PFSK-1 (cell line): ENCODE measurements around the gene COL23A1.

Experiments
- FOXP2 ChIP-seq: optimal IDR thresholded peaks from 2 replicates; pipeline ENCODE3; 2011; ENCODE audit warnings: borderline replicate concordance, control low read depth, inconsistent platforms; ENCODE audit not compliant: insufficient read depth; ENCODE audit errors: extremely low read length, extremely low read depth
- POLR2AphosphoS5 ChIP-seq: IDR thresholded peaks from 2 replicates; pipeline ENCODE4 v1.6.1; 2012; ENCODE audit warnings: low read depth, mild to moderate bottlenecking, control low read depth, low read length, moderate library complexity
- SIN3A ChIP-seq: IDR thresholded peaks from 2 replicates; pipeline ENCODE4 v1.6.1; 2012; ENCODE audit warnings: mild to moderate bottlenecking, low read length, moderate library complexity, borderline replicate concordance; ENCODE audit not compliant: insufficient read depth
- TAF1 ChIP-seq: IDR thresholded peaks from 2 replicates; pipeline ENCODE4 v1.6.1; 2012; ENCODE audit warnings: low read length, control low read depth, borderline replicate concordance; ENCODE audit not compliant: insufficient read depth
- TF ChIP-seq, protein P1 (sequence below), 2 experiments: IDR thresholded peaks; 2 replicates each; pipeline versions ENCODE4 v1.6.1 to v1.8.0; 2011 to 2012; ENCODE audit warnings: low read depth in 2 of 2, low read length in 2 of 2, control low read depth in 1 of 2, inconsistent platforms in 1 of 2, mild to moderate bottlenecking in 1 of 2, moderate library complexity in 1 of 2; ENCODE audit not compliant: insufficient read depth in 1 of 2

The COL23A1 gene

DNA sequence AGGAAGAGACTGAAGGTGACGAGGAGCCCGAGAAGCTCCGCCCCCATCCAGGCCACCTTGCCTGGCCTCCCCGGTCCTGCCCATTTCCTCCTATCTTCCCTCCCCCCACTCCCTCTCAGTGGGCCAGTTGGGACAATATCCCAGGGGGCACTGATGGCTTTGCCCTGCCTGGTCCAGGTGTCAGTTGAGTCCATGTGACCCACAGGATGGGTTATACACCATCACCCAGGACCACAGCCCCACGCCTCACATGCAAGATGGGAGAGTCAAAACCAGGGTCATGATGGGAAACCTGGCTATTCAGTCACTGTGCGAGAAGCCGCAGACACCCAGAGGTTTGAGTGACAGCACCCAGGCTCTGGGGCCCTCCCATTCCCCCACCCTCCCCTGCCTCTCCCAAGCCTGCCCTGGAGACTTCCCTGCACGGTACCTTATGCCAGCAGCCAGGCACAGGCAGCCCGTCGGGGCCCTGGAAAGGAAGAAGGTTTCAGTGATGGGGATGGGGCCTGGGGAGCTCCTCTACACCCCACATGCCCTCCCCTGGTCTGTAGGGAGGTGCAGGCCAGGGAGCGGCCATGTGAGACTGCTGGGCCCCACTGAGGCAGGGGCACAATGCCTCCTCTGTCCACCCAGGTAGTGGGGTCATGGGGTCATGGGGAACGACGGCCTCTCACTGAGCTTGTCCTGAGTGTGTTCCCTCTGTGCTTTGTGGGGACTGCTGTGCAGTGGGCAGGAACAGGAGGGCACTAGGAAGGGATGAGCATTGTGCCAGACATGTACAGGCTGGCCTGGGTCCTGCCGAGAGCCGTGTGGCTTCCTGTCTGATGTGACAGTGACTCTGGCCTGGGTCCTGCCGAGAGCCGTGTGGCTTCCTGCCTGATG is 351.2 kb downstream of the COL23A1 start:
- TF ChIP-seq FOXP2 (no peak), POLR2AphosphoS5 (no peak), TAF1 (no peak), SIN3A (no peak)
- TF ChIP-seq, protein P1, sequence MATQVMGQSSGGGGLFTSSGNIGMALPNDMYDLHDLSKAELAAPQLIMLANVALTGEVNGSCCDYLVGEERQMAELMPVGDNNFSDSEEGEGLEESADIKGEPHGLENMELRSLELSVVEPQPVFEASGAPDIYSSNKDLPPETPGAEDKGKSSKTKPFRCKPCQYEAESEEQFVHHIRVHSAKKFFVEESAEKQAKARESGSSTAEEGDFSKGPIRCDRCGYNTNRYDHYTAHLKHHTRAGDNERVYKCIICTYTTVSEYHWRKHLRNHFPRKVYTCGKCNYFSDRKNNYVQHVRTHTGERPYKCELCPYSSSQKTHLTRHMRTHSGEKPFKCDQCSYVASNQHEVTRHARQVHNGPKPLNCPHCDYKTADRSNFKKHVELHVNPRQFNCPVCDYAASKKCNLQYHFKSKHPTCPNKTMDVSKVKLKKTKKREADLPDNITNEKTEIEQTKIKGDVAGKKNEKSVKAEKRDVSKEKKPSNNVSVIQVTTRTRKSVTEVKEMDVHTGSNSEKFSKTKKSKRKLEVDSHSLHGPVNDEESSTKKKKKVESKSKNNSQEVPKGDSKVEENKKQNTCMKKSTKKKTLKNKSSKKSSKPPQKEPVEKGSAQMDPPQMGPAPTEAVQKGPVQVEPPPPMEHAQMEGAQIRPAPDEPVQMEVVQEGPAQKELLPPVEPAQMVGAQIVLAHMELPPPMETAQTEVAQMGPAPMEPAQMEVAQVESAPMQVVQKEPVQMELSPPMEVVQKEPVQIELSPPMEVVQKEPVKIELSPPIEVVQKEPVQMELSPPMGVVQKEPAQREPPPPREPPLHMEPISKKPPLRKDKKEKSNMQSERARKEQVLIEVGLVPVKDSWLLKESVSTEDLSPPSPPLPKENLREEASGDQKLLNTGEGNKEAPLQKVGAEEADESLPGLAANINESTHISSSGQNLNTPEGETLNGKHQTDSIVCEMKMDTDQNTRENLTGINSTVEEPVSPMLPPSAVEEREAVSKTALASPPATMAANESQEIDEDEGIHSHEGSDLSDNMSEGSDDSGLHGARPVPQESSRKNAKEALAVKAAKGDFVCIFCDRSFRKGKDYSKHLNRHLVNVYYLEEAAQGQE (IDR thresholded peaks at IDR 0.05; ENCODE audit: insufficient read depth in 1 of 2, low read depth in 2 of 2, low read length in 2 of 2): no peak

DNA sequence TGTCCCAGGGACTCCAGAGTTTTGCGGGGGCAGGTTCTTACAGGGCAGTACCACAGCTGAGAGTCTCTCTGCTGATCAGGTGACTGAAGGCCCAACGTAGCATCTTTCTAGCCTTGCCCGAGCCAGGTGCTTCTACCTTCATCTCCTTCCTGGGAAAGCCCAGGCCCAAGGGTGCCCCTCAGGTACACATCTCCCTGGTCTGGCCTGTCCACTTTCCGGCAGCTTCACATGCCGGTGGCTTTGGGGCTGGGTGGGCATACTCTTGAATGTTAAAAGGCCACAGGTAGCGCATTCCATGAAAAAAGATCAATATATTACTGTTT is 351.9 kb downstream of the COL23A1 start:
- TF ChIP-seq SIN3A: no peak
- TF ChIP-seq, protein P1 (IDR thresholded peaks at IDR 0.05; ENCODE audit: insufficient read depth in 1 of 2, low read depth in 2 of 2, low read length in 2 of 2): no peak
- TF ChIP-seq POLR2AphosphoS5: no peak
- no peak for TF ChIP-seq TAF1
- TF ChIP-seq FOXP2: no peak

DNA sequence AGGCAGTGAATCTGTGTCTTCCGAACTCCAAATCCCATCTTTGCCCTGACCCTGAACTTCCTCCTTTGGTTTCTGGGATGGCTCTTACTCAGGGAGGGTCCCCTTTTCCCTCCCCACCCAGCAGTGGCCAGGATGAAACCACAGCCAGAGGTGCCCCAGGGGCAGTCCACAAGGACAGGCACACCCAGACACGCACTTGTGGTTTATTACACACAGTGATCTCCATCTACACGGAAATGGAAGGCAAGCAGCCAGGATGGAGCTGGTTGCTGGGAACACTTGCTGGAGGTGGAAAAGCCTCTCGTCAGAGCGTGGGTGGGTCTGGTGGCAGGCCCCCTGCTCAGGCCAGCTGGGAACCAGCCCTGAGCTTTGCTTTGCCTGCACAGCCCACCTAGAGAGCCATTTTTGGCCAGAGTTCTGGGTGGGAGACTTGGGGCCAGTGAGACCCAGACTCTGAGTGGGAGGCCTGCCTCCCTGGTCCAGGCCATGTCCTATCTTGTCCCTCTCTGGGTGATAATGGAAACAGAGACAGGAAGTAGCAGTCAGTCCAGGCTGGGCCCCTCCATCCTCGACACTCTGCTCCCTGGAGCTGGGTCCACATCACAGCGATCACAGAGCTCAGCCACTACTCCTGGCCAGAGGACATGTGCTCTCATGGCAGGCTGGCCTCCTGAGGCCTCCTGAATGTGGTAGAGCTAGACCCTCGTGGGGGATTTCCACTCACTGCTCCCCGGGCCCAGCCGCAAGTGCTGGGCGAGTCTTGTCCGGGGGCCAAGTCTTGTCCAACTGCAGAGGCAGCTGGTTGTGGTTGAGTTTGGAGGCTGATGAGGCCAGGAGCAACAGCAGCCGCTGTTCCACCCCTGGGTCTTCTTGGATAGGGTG is 352.5 kb downstream of the COL23A1 start:
- TF ChIP-seq, protein P1 (IDR thresholded peaks at IDR 0.05; ENCODE audit: insufficient read depth in 1 of 2, low read depth in 2 of 2, low read length in 2 of 2): no peak
- TF ChIP-seq POLR2AphosphoS5 (no peak), FOXP2 (no peak), TAF1 (no peak), SIN3A (no peak)

DNA sequence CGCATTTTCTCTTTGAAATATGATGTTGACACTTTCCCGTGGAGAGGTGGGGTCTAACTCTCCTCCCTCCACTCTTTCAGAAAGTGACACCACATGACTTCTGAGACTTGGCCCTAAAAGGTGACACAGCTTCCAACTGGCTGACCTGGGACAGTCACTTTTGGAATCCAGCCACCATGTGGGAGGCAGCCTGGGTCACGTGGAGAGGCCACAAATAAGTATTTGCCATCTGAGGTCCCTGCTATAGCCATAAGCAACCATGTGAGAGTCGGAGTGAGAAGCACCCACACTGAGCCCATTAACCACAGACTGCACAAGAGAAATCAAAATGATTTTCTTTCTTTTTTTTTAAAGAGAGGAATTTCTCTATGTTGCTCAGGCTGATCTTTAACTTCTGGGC is 353.5 kb downstream of the COL23A1 start:
- TF ChIP-seq TAF1 (no peak), FOXP2 (no peak), POLR2AphosphoS5 (no peak), SIN3A (no peak)
- TF ChIP-seq, protein P1 (IDR thresholded peaks at IDR 0.05; ENCODE audit: insufficient read depth in 1 of 2, low read depth in 2 of 2, low read length in 2 of 2): no peak
